Activated B cell treated with CpG ODN at 0.5 μM for 24 hours (primary cell): ENCODE measurements around the gene ADAMTS17. TPM values are rescaled to one million over a fixed set of nuclear protein-coding genes. Genes with fewer than 3 reads are reported as not detected.

Experiments used
- ATAC-seq: fragments of 200-7000 bp; cut with Tn5 transposase; one replicate; pipeline ENCODE4 v1.10.0; 2021; ENCODE audit warnings: low read depth, mild to moderate bottlenecking, moderate library complexity
- CTCF ChIA-PET: fragments of 350-600 bp; sonication (Branson Sonifier 250); formaldehyde crosslinking; loops from one replicate; lab custom pipeline; 2021; ENCODE audit warnings: antibody characterized with exemption; lab: Charles Lee
- POLR2A ChIA-PET: fragments of 350-600 bp; sonication (Branson Sonifier 250); formaldehyde crosslinking; loops from one replicate; lab custom pipeline; 2021; ENCODE audit warnings: antibody characterized with exemption; lab: Charles Lee
- DNase-seq: peaks from one replicate; pipeline ENCODE4 v3.0.0; 2022
- H3K27ac Mint-ChIP-seq: one replicate; pipeline ENCODE4 v1.8.0; 2020; ENCODE audit warnings: mixed read lengths
- H3K27me3 Mint-ChIP-seq: one replicate; pipeline ENCODE4 v1.8.0; 2021; ENCODE audit warnings: mixed read lengths
- H3K36me3 Mint-ChIP-seq: one replicate; pipeline ENCODE4 v1.8.0; 2021; ENCODE audit warnings: low read depth, mixed read lengths
- H3K4me1 Mint-ChIP-seq: one replicate; pipeline ENCODE4 v1.8.0; 2021; ENCODE audit warnings: mixed read lengths
- H3K4me3 Mint-ChIP-seq: one replicate; pipeline ENCODE4 v1.8.0; 2020; ENCODE audit warnings: mild to moderate bottlenecking, mixed read lengths
- H3K9me3 Mint-ChIP-seq: one replicate; pipeline ENCODE4 v1.8.0; 2020; ENCODE audit warnings: mixed read lengths
- intact Hi-C: fragments of 100-400 bp; cut with micrococcal nuclease; formaldehyde crosslinking; loops from one replicate; pipeline ENCODE4 v1.15.1; 2024
- total RNA-seq: library from RNA; stranded (reverse); gene quantifications from 2 replicates; pipeline ENCODE4 v1.2.3, GENCODE V29; 2022
- TF ChIP-seq, protein P1 (sequence below): fragments of 200-600 bp; IDR thresholded peaks from one replicate; pipeline ENCODE4 v1.8.0; 2022; ENCODE audit warnings: antibody characterized with exemption, mild to moderate bottlenecking

Gene ADAMTS17
- total RNA-seq, 1 donor from 2014 or later, result 1.6 TPM

GRCh38 chr15:100115711-100116090, 226.1 kb downstream of the ADAMTS17 start:
- TF ChIP-seq, protein P1, sequence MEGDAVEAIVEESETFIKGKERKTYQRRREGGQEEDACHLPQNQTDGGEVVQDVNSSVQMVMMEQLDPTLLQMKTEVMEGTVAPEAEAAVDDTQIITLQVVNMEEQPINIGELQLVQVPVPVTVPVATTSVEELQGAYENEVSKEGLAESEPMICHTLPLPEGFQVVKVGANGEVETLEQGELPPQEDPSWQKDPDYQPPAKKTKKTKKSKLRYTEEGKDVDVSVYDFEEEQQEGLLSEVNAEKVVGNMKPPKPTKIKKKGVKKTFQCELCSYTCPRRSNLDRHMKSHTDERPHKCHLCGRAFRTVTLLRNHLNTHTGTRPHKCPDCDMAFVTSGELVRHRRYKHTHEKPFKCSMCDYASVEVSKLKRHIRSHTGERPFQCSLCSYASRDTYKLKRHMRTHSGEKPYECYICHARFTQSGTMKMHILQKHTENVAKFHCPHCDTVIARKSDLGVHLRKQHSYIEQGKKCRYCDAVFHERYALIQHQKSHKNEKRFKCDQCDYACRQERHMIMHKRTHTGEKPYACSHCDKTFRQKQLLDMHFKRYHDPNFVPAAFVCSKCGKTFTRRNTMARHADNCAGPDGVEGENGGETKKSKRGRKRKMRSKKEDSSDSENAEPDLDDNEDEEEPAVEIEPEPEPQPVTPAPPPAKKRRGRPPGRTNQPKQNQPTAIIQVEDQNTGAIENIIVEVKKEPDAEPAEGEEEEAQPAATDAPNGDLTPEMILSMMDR, result no peak
- intact Hi-C loops, result no loop called here
- CTCF ChIA-PET, result no interaction called here

DNA sequence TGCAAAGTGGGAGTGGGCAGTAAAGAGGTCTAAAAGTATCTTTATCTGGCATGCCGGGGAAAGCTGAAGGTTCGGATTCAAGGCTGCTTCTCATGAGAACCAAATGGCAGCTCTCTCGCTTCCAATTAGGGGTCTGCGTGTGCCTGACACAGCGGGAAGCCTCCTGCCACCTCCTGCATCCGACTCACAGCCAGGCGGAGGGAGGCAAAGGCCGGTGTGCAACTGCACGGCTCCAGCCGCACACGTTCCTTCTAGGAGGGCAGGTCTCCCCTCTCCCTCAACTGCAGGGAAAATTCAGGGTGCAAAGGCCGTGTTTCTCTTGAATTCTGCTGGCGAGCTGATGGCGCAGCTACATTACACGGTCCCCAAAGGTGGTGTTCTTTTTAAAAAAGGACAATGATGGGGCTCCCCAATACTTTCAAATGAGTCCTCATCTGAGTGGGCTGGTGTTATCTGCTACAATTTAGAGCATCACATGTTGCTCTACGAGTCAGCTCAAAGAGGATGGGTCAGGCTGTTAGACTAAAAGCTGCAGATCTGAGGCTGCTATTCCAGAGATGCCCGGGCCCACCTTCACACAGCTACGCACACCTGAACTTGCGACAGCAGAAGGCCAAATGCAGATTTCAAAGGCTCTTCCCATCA, 226.6 kb downstream of the ADAMTS17 start:
- ATAC-seq, result no peak
- Mint-ChIP-seq H3K27me3 (peaks cover 12% of the 10 kb centered on the region), H3K9me3 (peaks cover 4% of the 10 kb centered on the region), H3K36me3 (no peaks in the 10 kb centered on the region), H3K4me3 (no peak overlapping the region), H3K4me1 (no peaks in the 10 kb centered on the region), H3K27ac (no peak overlapping the region)
- ChIA-PET POLR2A (no interaction called here), CTCF (no interaction called here)
- intact Hi-C loops, result no loop called here
- no peak for DNase-seq
- TF ChIP-seq, protein P1, result no peak

More at GRCh38 chr15:100115711-100116090, 226.1 kb downstream of the ADAMTS17 start:
- Mint-ChIP-seq H3K27ac (no peak overlapping the region), H3K36me3 (no peaks in the 10 kb centered on the region), H3K9me3 (peaks cover 4% of the 10 kb centered on the region), H3K4me1 (no peaks in the 10 kb centered on the region), H3K27me3 (peaks cover 12% of the 10 kb centered on the region), H3K4me3 (no peak overlapping the region)
- no peak for DNase-seq
- ATAC-seq, result no peak
- POLR2A ChIA-PET, result no interaction called here

DNA sequence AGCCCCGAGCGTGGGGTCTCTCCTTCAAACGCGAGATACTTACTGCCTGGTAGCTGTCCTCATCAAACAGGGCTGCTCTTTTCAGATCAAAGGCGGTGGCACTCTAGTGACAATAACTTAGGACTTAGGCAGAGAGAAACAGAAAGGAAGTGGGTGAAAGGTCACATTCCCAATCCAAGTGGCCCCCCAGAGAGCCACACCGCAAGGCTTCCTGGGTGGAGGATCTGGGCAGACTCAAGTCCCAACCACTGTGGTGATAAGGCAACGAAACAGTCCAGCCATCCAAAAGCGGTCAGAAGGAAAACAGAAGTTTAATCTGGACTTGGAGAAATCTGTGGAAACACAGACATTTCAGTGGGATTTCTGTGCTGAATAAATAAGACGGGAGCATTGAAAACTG, 227.2 kb downstream of the ADAMTS17 start:
- DNase-seq (no peak), ATAC-seq (no peak)
- H3K36me3 Mint-ChIP-seq, result no peaks in the 10 kb centered on the region
- CTCF ChIA-PET, result no interaction called here
- peaks cover 12% of the 10 kb centered on the region for H3K27me3 Mint-ChIP-seq
- no peak overlapping the region for H3K4me3 Mint-ChIP-seq
- no peaks in the 10 kb centered on the region for H3K4me1 Mint-ChIP-seq
- H3K9me3 Mint-ChIP-seq, result no peaks in the 10 kb centered on the region
- TF ChIP-seq, protein P1, result no peak
- no peak overlapping the region for H3K27ac Mint-ChIP-seq
- intact Hi-C loops, result no loop called here
- POLR2A ChIA-PET, result no interaction called here

DNA sequence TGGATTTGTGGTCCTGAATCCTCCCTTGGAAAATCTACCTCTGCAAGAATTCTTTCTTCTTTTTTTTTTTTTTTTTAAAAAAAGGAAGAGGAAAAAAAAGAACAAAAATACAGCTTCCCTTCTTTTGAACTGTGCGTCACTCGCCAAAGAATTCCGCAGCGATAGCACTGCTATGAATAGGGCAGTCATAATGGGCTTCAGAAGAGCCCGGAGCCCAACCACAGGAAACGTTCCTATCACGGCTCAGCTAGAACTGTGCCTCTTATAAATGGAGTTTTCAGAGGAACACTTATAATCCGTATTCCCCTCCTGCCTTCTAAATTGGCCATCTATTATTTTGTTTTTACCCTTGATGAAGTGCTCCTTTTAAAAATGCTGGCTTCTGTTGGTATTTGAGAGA, 227.7 kb downstream of the ADAMTS17 start:
- no peaks in the 10 kb centered on the region for H3K9me3 Mint-ChIP-seq
- CTCF ChIA-PET, result no interaction called here
- H3K27me3 Mint-ChIP-seq, result peaks cover 12% of the 10 kb centered on the region
- POLR2A ChIA-PET, result no interaction called here
- no peaks in the 10 kb centered on the region for H3K4me1 Mint-ChIP-seq
- ATAC-seq (no peak), DNase-seq (no peak)
- no peak overlapping the region for H3K27ac Mint-ChIP-seq
- H3K36me3 Mint-ChIP-seq, result no peaks in the 10 kb centered on the region
- intact Hi-C loops, result no loop called here
- TF ChIP-seq, protein P1, result no peak
- H3K4me3 Mint-ChIP-seq, result no peak overlapping the region

DNA sequence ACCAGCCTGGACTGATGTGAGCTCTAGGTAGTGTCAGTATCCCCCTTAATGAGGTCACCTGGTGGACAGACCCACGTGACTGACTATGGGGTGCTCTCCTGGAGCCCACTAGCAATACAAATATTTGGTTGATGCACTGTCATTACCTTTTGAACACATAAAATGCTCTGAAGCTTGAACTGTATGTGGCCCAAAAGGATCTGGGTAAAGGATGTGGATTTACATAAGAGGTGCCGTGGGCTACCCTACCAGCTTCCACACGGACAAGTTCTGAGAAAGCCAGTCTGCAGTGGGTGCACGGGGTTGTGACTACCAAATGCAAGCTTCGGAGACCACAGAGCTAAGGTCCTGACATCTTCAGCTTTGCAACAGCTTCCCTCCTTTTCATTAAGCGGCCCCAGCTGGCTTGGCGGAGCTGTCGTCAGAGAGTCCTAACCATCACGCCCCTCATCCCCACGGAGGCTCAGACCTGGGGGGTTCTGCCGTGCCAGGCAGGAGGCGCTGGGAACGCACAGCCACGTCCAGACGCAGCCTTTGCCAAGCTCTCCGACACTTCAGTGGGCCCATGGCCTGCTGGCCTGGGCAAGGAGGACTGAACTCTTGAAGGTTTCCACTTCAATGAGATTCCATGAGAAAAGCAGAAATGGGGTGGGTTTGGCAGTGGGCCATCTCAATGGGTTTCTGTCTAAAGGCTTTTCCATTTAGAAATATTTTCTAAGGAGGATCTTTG, 228.3 kb downstream of the ADAMTS17 start:
- H3K27ac Mint-ChIP-seq, result no peak overlapping the region
- DNase-seq (no peak), ATAC-seq (no peak)
- CTCF ChIA-PET, result no interaction called here
- TF ChIP-seq, protein P1, result no peak
- no peaks in the 10 kb centered on the region for H3K36me3 Mint-ChIP-seq
- H3K9me3 Mint-ChIP-seq, result no peaks in the 10 kb centered on the region
- H3K27me3 Mint-ChIP-seq, result peaks cover 12% of the 10 kb centered on the region
- intact Hi-C loops, result no loop called here
- POLR2A ChIA-PET, result no interaction called here
- H3K4me3 Mint-ChIP-seq, result no peak overlapping the region
- no peaks in the 10 kb centered on the region for H3K4me1 Mint-ChIP-seq
